GM18519 (cell line): ENCODE measurements around the gene CCNL2.
A peak's percentile ranks its signal among the peaks of the same experiment; 100 is the strongest.
"Not testable (repeated sequence)": the region's sequence is repeated elsewhere in the genome, so short reads cannot be mapped to it uniquely, and the experiment has no call there.

Experiments
- ATAC-seq: cut with Tn5 transposase; IDR thresholded peaks from one replicate; pipeline ENCODE4 v1.9.1; 2021; ENCODE audit warnings: mild to moderate bottlenecking, moderate library complexity; ENCODE audit not compliant: unreplicated experiment, low FRiP score

Gene CCNL2

GRCh38 chr1:1377540-1378205, 21.5 kb downstream of the CCNL2 start:
- ATAC-seq: no peak

- no peak for ATAC-seq
Observed at GRCh38 chr1:1376551-1377226, 22.4 kb downstream of the CCNL2 start.

DNA sequence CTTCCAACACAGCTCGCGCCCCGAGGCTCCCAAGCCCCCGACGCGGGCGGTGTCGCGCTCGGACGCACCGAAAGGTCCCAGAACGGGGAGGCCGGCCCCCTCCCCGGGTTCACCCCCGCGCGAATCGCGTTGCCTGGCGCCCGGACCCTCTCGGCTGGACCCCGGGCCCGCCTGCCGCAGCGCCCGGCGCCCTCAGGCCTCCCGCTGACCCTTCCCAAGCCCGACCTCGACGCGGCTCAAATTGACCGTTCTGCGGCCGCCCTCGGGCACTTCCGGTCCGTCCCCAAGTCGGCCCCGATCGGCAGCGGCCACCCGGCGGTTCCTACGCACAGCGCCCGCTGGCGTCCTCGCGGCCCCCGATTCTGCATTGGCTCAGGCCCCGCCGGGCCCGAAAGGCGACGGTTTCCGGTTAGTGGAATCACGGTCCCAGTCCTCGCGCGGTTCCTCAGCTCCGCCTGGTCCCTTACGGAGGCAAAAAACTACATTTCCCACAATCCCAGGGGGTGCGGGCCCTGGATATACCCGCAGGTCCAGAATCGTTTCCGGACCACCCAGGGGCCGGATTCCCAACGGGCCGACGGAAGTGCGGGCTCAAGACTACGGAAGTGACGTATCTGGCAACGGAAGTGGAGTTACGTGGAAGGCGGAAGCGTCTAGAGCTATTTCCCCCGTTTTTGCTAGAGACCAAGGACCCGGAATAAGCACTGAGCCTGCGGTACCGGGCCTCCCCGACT, 24.0 kb downstream of the CCNL2 start, which contains the start of gene AURKAIP1:
Gene AURKAIP1 (minus strand): TSS at position 279 of the 734 bp plus-strand sequence. CDS start 451 bp downstream, outside the sequence.
- peak; percentile 74 for ATAC-seq

DNA sequence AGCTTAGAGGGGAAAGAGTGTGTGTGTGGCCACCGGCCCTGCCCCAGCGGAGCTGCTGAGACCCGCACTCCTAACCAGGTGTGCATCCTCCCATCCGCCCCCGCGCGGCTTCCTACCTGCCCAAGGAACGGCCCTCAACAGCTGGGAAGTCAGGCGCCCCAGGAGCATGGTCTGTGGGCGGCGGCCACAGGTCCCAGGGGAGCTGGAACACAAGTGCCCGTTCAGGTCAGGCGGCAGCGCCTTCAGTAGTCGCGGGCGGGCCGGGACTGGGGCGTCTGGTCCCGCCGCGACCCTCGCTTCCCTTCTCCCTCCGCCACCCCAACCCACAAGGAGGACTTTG, 24.6 kb downstream of the CCNL2 start:
- no peak for ATAC-seq

DNA sequence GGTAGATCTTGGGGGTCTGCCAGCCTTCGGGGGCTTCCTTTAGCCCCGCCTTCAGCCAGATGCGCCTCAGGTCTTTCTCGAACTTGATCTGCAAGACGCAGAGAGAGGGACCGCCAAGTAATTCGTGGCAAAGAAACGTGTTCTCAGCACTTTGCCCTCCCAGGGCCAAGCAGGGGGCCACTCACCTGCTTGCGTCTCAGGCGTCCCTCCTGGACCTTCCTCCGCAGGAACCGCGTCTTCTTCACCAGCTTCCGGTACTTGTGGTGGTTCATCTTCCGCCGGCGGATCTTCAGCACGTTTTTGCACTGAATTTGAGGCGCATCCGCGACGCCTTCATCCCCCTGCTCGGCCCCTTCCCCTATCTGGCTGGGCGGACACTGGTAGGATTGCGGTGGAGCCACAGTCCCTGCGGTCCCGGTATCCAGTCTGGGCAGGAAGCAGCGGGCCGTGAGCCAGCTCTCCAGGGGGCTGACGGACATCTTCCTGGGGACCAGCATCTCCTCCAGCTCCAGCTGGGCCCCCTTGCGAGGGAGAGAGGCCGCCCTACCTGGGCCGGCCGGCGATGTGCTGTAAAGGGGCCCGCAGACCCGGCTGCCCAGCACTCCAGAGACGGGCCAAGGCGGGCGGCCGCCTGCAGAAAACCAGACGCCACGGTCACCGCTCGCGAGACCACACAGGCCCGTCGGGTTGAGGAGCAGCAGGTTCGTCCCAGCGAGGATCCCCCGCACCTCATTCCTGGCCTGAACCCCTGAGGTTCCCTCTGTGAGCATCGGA, 25.1 kb downstream of the CCNL2 start:
- ATAC-seq: no peak

DNA sequence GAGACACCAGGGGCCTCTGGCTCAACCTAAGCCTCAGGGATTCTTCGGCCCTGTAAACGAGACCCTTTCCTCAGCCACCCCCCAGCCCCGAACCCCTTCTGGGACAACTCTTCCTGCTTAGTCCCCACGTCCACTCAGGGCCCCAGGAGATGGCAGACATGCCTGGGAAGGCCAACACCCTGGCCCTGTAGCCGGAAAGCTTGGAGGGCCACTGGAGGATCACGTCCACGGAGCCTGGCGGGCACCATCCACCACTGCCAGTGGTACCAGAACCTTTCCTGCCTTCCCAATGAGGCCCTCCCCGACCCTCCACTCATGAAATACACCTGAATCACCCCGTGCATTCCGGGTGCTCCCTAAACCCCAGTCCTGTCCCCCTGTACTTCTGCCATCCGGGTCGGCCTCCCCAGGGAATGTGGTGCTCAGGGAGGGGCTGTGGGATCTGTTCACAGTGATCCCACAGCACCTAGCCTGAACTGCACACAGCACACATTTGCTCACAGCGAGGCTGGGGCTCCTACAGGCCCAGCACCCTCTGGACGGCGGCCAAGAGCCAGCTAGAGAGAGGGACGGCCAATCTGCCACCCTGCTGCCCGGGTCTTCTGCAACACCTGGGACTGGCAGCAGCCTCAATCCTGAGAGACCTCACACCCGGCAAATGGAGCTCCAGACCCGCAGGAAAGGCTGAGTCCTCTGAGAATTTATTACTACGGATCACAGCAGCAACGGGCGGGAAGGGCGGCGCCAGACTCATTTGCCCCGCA, 25.9 kb downstream of the CCNL2 start:
- ATAC-seq: no peak

GRCh38 chr1:1371746-1372711, 27.1 kb downstream of the CCNL2 start:
- ATAC-seq: no peak

- no peak for ATAC-seq
Observed at GRCh38 chr1:1371364-1371745, 27.8 kb downstream of the CCNL2 start.

DNA sequence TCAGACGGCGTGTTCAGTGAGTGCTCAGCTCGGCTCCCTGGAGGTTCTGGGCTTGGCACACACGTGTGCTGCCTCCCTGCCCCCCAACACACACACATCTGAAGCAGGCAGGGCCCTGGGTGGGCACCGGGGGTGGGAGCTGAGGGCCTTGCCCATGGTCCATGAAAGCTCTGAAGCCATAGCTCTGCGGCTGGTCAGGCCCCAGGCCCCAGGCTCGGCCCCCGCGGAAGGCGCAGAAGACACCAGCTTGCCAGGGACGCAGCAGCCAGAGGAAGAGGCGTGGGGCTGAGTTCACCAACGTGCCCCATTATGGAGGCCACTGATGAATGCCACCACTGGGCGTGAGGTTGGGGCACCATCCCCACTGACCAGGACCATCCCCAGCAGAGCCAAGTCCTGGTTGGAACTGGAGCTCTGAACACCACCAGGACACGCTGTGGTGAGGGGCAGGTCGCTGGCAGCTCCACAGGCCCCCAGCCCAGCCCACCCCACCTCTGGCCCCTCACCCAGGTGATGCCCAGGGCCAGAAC, 28.3 kb downstream of the CCNL2 start:
- no peak for ATAC-seq

DNA sequence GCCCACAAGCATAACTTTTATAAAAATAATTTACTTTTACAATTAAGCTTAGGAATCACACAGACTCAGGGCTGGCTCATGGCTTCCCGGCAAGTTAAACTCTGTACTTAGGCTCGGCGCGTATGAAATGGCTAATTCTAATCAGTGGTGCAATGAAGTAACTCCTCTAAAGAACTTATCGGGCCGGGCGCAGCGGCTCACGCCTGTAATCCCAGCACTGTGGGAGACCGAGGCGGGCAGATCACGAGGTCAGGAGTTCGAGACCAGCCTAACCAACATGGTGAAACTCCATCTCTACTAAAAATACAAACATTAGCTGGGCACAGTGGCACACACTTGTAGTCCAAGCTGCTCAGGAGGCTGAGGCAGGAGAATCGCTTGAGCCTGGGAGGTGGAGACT, 29.0 kb downstream of the CCNL2 start:
- ATAC-seq: not testable (repeated sequence)

DNA sequence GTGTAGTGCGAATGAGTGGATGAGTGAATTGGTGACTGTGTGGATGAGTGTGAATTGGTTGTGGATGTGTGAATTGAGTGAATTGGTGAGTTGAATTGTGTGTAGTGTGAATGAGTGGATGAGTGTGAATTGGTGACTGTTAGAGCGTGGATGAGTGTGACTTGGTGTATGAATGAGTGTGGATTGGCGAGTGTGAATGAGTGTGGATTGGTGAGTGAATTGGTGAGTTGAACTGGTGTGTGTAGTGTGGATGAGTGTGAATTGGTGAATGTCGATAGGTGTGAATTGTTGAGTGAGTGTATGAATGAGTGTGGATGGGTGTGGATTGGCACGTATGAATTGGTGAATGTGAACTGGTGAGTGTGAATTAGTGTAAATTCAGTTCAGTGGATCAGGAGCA, 31.8 kb downstream of the CCNL2 start:
- ATAC-seq: no peak

GRCh38 chr1:1366699-1367066, 32.5 kb downstream of the CCNL2 start:
- no peak for ATAC-seq

DNA sequence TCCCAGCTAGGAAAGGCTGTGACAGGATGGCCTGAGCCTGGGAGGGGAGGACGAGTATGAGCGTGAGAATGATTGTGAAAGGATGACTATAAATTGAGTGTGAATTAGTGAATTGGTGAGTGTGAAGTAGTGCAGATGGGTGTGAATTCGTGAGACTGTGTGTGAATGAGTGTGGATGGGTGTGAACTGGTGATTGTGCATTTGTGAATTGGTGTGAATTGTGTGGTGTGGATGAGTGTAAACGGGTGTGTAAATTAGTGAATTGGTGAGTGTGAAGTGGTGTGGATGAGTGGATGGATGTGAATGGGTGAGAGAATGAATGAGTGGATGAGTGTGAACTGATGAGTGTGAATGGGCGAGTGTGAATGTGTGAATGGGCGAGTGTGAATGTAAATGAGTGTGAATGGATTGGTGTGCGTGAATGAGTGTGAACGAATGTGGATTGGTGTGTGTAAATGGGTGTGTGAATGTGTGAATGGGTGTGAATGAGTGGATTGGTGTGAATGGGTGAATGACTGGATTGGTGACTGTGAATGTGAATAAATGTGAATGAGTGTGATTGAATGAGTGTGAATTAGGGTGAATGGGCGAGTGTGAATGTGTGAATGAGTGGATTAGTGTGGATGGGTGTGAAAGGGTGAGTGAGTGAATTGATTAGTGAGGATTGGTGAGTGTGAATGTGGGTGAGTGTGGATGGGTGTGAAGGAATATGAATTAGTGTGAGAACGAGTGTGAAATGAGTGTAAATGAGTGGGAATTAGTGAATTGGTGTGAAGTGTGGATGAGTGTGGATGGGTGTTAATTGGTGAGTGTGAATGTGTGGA, 33.0 kb downstream of the CCNL2 start:
- ATAC-seq: no peak

DNA sequence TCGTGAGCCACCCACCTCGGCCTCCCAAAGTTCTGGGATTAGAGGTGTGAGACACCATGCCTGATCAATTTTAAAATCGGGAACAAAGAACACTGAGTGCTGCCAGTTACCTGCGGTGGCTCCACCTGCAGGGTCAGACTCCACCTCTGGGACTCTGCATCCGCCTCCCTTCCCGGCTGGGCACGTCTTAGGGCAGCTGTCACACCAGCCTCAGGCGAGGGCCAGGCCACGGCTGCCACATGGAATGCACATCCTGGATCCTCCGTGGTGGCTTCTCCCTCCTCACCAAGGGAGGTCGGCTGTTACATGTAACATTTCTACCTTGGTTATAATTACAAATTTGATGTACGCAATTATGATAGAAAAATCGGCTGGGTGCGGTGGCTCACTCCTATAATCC, 34.9 kb downstream of the CCNL2 start:
- ATAC-seq: no peak

DNA sequence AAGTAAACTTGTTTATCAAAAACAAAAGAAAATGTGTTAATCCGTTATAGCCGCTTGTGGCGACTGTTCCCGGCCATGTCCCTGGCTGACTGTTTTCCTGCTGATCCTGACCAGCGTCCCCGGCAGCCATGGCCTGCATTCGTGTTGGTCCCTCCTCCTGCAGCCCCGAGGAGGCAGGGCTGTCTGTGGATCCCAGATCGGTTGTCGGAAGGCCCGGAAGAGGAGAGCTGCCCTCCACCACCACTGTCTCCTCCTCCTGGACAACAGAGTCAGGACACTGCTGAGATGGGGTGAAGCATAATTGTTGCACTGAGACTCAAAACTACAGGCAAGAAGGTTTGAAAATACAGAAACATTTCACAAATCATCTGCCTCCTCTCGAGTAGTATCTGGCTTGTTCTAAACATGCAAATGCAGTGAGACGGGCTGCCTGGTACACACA, 37.1 kb downstream of the CCNL2 start:
- ATAC-seq: no peak

GRCh38 chr1:1361233-1361981, 37.7 kb downstream of the CCNL2 start:
- no peak for ATAC-seq

DNA sequence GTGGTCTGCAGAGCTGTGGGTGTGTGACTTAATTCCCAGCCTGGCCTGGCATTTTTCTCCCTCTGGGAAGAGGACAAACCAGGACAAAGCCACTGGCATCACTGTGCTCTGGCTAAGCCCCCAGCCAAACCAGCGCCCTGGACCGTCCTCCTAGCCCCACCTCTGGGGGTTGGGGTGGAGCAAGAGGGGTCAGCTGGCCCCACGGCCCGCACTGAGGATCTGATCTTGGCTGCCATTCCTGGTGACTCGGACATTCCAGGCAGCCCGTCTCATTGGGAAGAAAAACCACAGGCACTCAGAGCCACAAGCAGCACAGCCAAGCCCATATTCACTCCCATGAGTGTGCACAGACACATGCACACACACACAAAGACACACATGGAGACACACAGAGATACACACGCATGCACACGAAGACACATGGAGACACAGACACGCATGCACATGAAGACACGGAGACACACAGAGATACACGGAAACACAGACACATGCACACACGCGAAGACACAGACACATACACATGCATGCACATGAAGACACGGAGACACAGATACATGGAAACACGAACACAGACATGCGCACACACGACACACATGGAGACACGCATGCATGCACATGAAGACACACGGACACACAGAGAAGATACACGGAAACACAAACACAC, 38.5 kb downstream of the CCNL2 start:
- ATAC-seq: no peak
